Transverse colon (tissue), 3 donors: Measurements from ENCODE around the gene CNOT11.

Source experiments
- POLR2A ChIP-seq: fragments of 450-650 bp; IDR thresholded peaks from one replicate; pipeline ENCODE4 v1.6.1; 2016; ENCODE audit warnings: antibody characterized with exemption, mild to moderate bottlenecking, moderate library complexity
- TF ChIP-seq, protein P1 (sequence below), 5 experiments: fragments of 200-600 bp in 3 of 5; fragments of 450-650 bp in 2 of 5; sonication (generic) in 3 of 5; IDR thresholded peaks; 1 replicate in 2 of 5; 2 replicates in 3 of 5; pipeline ENCODE4 v1.5.1; 2016 to 2017; ENCODE audit warnings: antibody characterized with exemption in 5 of 5, inconsistent platforms in 3 of 5, mild to moderate bottlenecking in 2 of 5, moderate library complexity in 1 of 5

- TF ChIP-seq, protein P1, sequence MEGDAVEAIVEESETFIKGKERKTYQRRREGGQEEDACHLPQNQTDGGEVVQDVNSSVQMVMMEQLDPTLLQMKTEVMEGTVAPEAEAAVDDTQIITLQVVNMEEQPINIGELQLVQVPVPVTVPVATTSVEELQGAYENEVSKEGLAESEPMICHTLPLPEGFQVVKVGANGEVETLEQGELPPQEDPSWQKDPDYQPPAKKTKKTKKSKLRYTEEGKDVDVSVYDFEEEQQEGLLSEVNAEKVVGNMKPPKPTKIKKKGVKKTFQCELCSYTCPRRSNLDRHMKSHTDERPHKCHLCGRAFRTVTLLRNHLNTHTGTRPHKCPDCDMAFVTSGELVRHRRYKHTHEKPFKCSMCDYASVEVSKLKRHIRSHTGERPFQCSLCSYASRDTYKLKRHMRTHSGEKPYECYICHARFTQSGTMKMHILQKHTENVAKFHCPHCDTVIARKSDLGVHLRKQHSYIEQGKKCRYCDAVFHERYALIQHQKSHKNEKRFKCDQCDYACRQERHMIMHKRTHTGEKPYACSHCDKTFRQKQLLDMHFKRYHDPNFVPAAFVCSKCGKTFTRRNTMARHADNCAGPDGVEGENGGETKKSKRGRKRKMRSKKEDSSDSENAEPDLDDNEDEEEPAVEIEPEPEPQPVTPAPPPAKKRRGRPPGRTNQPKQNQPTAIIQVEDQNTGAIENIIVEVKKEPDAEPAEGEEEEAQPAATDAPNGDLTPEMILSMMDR (IDR thresholded peaks at IDR 0.05): no peak
- no peak for TF ChIP-seq POLR2A
Measured at GRCh38 chr2:101223814-101224231, 28.9 kb upstream of the CNOT11 start.
